GM19467 (cell line): ENCODE results near the gene SAMD3.
A peak's percentile ranks its signal among the peaks of the same experiment; 100 is the strongest.
"Not testable (repeated sequence)": the region's sequence is repeated elsewhere in the genome, so short reads cannot be mapped to it uniquely, and the experiment has no call there.

ENCODE experiments used
- ATAC-seq: cut with Tn5 transposase; IDR thresholded peaks from one replicate; pipeline ENCODE4 v1.9.1; 2021; ENCODE audit warnings: mild to moderate bottlenecking, moderate library complexity; ENCODE audit not compliant: unreplicated experiment

Gene SAMD3

GRCh38 chr6:130212215-130212874 is 10.4 kb downstream of the SAMD3 start:
- ATAC-seq: no peak

GRCh38 chr6:130211691-130212090 is 11.1 kb downstream of the SAMD3 start:
- ATAC-seq: no peak

- no peak for ATAC-seq
Measured at GRCh38 chr6:130207979-130208649, 14.6 kb downstream of the SAMD3 start.

- no peak for ATAC-seq
Measured at GRCh38 chr6:130206479-130206878, 16.3 kb downstream of the SAMD3 start.

- ATAC-seq: no peak
Measured at GRCh38 chr6:130204322-130204721, 18.4 kb downstream of the SAMD3 start.

- no peak for ATAC-seq
Measured at GRCh38 chr6:130203370-130203769, 19.4 kb downstream of the SAMD3 start.

- ATAC-seq: peak; percentile 80
Measured at GRCh38 chr6:130202782-130203181, 20.0 kb downstream of the SAMD3 start.

- ATAC-seq: no peak
Measured at GRCh38 chr6:130200020-130200419, 22.7 kb downstream of the SAMD3 start.

GRCh38 chr6:130198483-130199035 is 24.2 kb downstream of the SAMD3 start:
- no peak for ATAC-seq

- not testable (repeated sequence) for ATAC-seq
Measured at GRCh38 chr6:130197816-130198482, 24.8 kb downstream of the SAMD3 start.

GRCh38 chr6:130194434-130194833 is 28.3 kb downstream of the SAMD3 start:
- ATAC-seq: not testable (repeated sequence)

GRCh38 chr6:130190701-130191690 is 31.8 kb downstream of the SAMD3 start:
- no peak for ATAC-seq

GRCh38 chr6:130189531-130190397 is 33.0 kb downstream of the SAMD3 start:
- ATAC-seq: no peak

GRCh38 chr6:130188207-130188899 is 34.4 kb downstream of the SAMD3 start:
- no peak for ATAC-seq

- ATAC-seq: no peak
Measured at GRCh38 chr6:130187335-130188206, 35.2 kb downstream of the SAMD3 start.

GRCh38 chr6:130185658-130186057 is 37.1 kb downstream of the SAMD3 start:
- no peak for ATAC-seq

GRCh38 chr6:130183271-130184222 is 39.2 kb downstream of the SAMD3 start:
- ATAC-seq: no peak
